Uterus (tissue), 4 donors: ENCODE results near the gene PPFIBP1. TPM values are rescaled to one million over a fixed set of nuclear protein-coding genes. Genes with fewer than 3 reads are reported as not detected.

Source experiments
- DNase-seq, 2 donors: peaks; one replicate each; pipeline ENCODE4 v3.0.0-alpha.2; 2019 to 2020
- H3K27ac ChIP-seq, 2 donors: fragments of 200-600 bp; sonication (generic); 1 replicate in 1 of 2; 2 replicates in 1 of 2; pipeline ENCODE4 v1.5.1; 2016 to 2018
- H3K27me3 ChIP-seq, 2 donors: fragments of 200-600 bp; sonication (generic); one replicate each; pipeline ENCODE4 v1.5.1; 2018 to 2019; ENCODE audit warnings: control low read depth in 1 of 2
- H3K36me3 ChIP-seq, 2 donors: fragments of 200-600 bp; sonication (generic); one replicate each; pipeline ENCODE4 v1.5.1; 2019; ENCODE audit warnings: control low read depth in 1 of 2
- H3K4me1 ChIP-seq, 2 donors: fragments of 200-600 bp; sonication (generic); one replicate each; pipeline ENCODE4 v1.5.1; 2018 to 2019; ENCODE audit warnings: control low read depth in 1 of 2
- H3K4me3 ChIP-seq, 2 donors: fragments of 200-600 bp; sonication (generic); 1 replicate in 1 of 2; 2 replicates in 1 of 2; pipeline ENCODE4 v1.5.1; 2018 to 2019; ENCODE audit warnings: mild to moderate bottlenecking in 1 of 2
- H3K9me3 ChIP-seq, 2 donors: fragments of 200-600 bp; sonication (generic); one replicate each; pipeline ENCODE4 v1.5.1; 2019; ENCODE audit warnings: control low read depth in 1 of 2
- CTCF ChIP-seq, 4 experiments: fragments of 200-600 bp in 2 of 4; fragments of 450-650 bp in 2 of 4; sonication (generic) in 2 of 4; IDR thresholded peaks; one replicate each; pipeline ENCODE4 v1.5.1; 2016 to 2019; ENCODE audit warnings: antibody characterized with exemption in 4 of 4, mild to moderate bottlenecking in 2 of 4, moderate library complexity in 1 of 4
- POLR2A ChIP-seq, 2 donors: fragments of 450-650 bp; IDR thresholded peaks; one replicate each; pipeline ENCODE4 v1.6.1; 2016; ENCODE audit warnings: antibody characterized with exemption in 2 of 2, mild to moderate bottlenecking in 1 of 2, moderate library complexity in 1 of 2
- intact Hi-C: fragments of 100-400 bp; cut with DNase I; formaldehyde crosslinking; loops from one replicate; pipeline ENCODE4 v1.15.1; 2023; ENCODE audit warnings: low total_unique reads
- total RNA-seq, 4 donors: library from RNA; depleted of rRNA in 3 of 4; stranded (reverse); fragments of >200 nt in 3 of 4; gene quantifications; one replicate each; pipeline versions ENCODE4 v1.1.0 to v1.2.4, GENCODE V29; 2014 to 2023
- donor health status: DM: yes; HTN: yes; CAD: no.

The PPFIBP1 gene
- total RNA-seq, 4 donors from 2014 or later, result 43.8 to 139 (median 82.7) TPM

GRCh38 chr12:27672051-27672450 lies 148.0 kb downstream of the PPFIBP1 start:
- H3K27ac ChIP-seq, result peak overlapping the region in 1 of 2 donors; percentile 65
- intact Hi-C loops, result no loop called here
- no peak overlapping the region for H3K4me3 ChIP-seq

GRCh38 chr12:27672643-27673042 lies 148.6 kb downstream of the PPFIBP1 start:
- TF ChIP-seq CTCF (IDR thresholded peaks at IDR 0.05) (no peak), POLR2A (IDR thresholded peaks at IDR 0.05) (no peak)
- H3K9me3 ChIP-seq, result no peaks in the 10 kb centered on the region
- no peak overlapping the region for H3K4me3 ChIP-seq
- H3K27me3 ChIP-seq, result no peaks in the 10 kb centered on the region
- H3K36me3 ChIP-seq, result no peaks in the 10 kb centered on the region
- intact Hi-C loops, result no loop called here
- no peak for DNase-seq
- H3K27ac ChIP-seq, result peak overlapping the region in 1 of 2 donors; percentile 65
- H3K4me1 ChIP-seq, result peaks cover 0 to 4% of the 10 kb centered on the region in 2 donors

More at GRCh38 chr12:27672051-27672450, 148.0 kb downstream of the PPFIBP1 start:
- no peaks in the 10 kb centered on the region for H3K27me3 ChIP-seq
- TF ChIP-seq POLR2A (IDR thresholded peaks at IDR 0.05), result no peak
- TF ChIP-seq CTCF (IDR thresholded peaks at IDR 0.05), result no peak
- no peak for DNase-seq
- no peaks in the 10 kb centered on the region for H3K36me3 ChIP-seq
- H3K9me3 ChIP-seq, result no peaks in the 10 kb centered on the region
- H3K4me1 ChIP-seq, result peaks cover 0 to 4% of the 10 kb centered on the region in 2 donors

- H3K4me3 ChIP-seq, result no peak overlapping the region
- H3K27ac ChIP-seq, result peak overlapping the region in 1 of 2 donors; percentile 65
- no peaks in the 10 kb centered on the region for H3K27me3 ChIP-seq
- TF ChIP-seq CTCF (IDR thresholded peaks at IDR 0.05) (no peak), POLR2A (IDR thresholded peaks at IDR 0.05) (no peak)
- intact Hi-C loops, result no loop called here
- H3K9me3 ChIP-seq, result no peaks in the 10 kb centered on the region
- no peaks in the 10 kb centered on the region for H3K36me3 ChIP-seq
- no peak for DNase-seq
- H3K4me1 ChIP-seq, result peaks cover 0 to 4% of the 10 kb centered on the region in 2 donors
These were observed 149.2 kb downstream of the PPFIBP1 start for GRCh38 chr12:27673101-27673718.

GRCh38 chr12:27674989-27675388 lies 151.0 kb downstream of the PPFIBP1 start:
- no peaks in the 10 kb centered on the region for H3K27me3 ChIP-seq
- DNase-seq, result no peak
- no peak overlapping the region for H3K27ac ChIP-seq
- no peak overlapping the region for H3K4me3 ChIP-seq
- no peaks in the 10 kb centered on the region for H3K36me3 ChIP-seq
- TF ChIP-seq CTCF (IDR thresholded peaks at IDR 0.05) (no peak), POLR2A (IDR thresholded peaks at IDR 0.05) (no peak)
- no peaks in the 10 kb centered on the region for H3K9me3 ChIP-seq
- H3K4me1 ChIP-seq, result peaks cover 0 to 4% of the 10 kb centered on the region in 2 donors
- intact Hi-C loops, result no loop called here

GRCh38 chr12:27680619-27681018 lies 156.6 kb downstream of the PPFIBP1 start:
- H3K27me3 ChIP-seq, result no peaks in the 10 kb centered on the region
- H3K9me3 ChIP-seq, result no peaks in the 10 kb centered on the region
- H3K27ac ChIP-seq, result no peak overlapping the region
- no peak for TF ChIP-seq CTCF (IDR thresholded peaks at IDR 0.05)
- TF ChIP-seq POLR2A (IDR thresholded peaks at IDR 0.05), result no peak
- H3K4me1 ChIP-seq, result no peaks in the 10 kb centered on the region
- no peak for DNase-seq
- intact Hi-C loops, result no loop called here
- no peak overlapping the region for H3K4me3 ChIP-seq
- H3K36me3 ChIP-seq, result no peaks in the 10 kb centered on the region
